GM23338 (cell line): Measurements from ENCODE around the gene C5orf58. TPM values are rescaled to one million over a fixed set of nuclear protein-coding genes. Genes with fewer than 3 reads are reported as not detected.

Experiments
- ATAC-seq: fragments of 200-7000 bp; cut with Tn5 transposase; 3 replicates; pipeline ENCODE4 v1.9.1; 2020
- DNase-seq: peaks from one replicate; pipeline ENCODE4 v3.0.0-alpha.2; 2015; ENCODE audit warnings: low spot score
- H2AFZ ChIP-seq: fragments of 200-600 bp; sonication (generic); 2 replicates; pipeline ENCODE4 v1.8.0; 2016; ENCODE audit warnings: antibody characterized with exemption, mild to moderate bottlenecking, moderate library complexity
- H3F3A ChIP-seq: fragments of 200-600 bp; sonication (generic); replicated peaks from 2 replicates; pipeline ENCODE4 v1.8.0; 2017; ENCODE audit warnings: antibody characterized with exemption, mixed run types, low read depth
- H3K27ac ChIP-seq: fragments of 200-600 bp; sonication (generic); 2 replicates; pipeline ENCODE4 v1.6.1; 2016; ENCODE audit warnings: low read depth
- H3K27me3 ChIP-seq: fragments of 200-600 bp; sonication (generic); 2 replicates; pipeline ENCODE4 v1.8.0; 2016; ENCODE audit warnings: mild to moderate bottlenecking, mixed run types, moderate library complexity; ENCODE audit not compliant: insufficient read depth
- H3K36me3 ChIP-seq: fragments of 200-600 bp; sonication (generic); 2 replicates; pipeline ENCODE4 v1.8.0; 2016; ENCODE audit warnings: mild to moderate bottlenecking; ENCODE audit not compliant: insufficient read depth
- H3K4me1 ChIP-seq: fragments of 200-600 bp; sonication (generic); 2 replicates; pipeline ENCODE4 v1.8.0; 2016; ENCODE audit warnings: mild to moderate bottlenecking, moderate library complexity; ENCODE audit not compliant: insufficient read depth
- H3K4me2 ChIP-seq: fragments of 200-600 bp; sonication (generic); 2 replicates; pipeline ENCODE4 v1.7.1; 2017; ENCODE audit warnings: mixed run types
- H3K4me3 ChIP-seq: fragments of 200-600 bp; sonication (generic); 2 replicates; pipeline ENCODE4 v1.6.1; 2016; ENCODE audit warnings: mixed run types
- H3K79me2 ChIP-seq: fragments of 200-600 bp; sonication (generic); replicated peaks from 2 replicates; pipeline ENCODE4 v1.8.0; 2017; ENCODE audit warnings: mild to moderate bottlenecking; ENCODE audit not compliant: insufficient read depth
- H3K9me2 ChIP-seq: fragments of 200-600 bp; sonication (generic); 2 replicates; pipeline ENCODE4 v1.8.0; 2017; ENCODE audit not compliant: insufficient read depth
- H4K20me1 ChIP-seq: fragments of 200-600 bp; sonication (generic); replicated peaks from 2 replicates; pipeline ENCODE4 v1.8.0; 2017; ENCODE audit warnings: mild to moderate bottlenecking; ENCODE audit not compliant: insufficient read depth
- H3K27ac Mint-ChIP-seq: 2 replicates; pipeline ENCODE4 v1.8.0; 2020; ENCODE audit warnings: inconsistent platforms, mild to moderate bottlenecking, moderate library complexity, mixed read lengths
- H3K27me3 Mint-ChIP-seq: 3 replicates; pipeline ENCODE4 v1.8.0; 2022; ENCODE audit warnings: low read depth, mild to moderate bottlenecking, moderate library complexity, mixed read lengths, inconsistent platforms; ENCODE audit not compliant: insufficient read depth, poor library complexity
- H3K36me3 Mint-ChIP-seq: 3 replicates; pipeline ENCODE4 v1.8.0; 2021; ENCODE audit warnings: low read depth, mild to moderate bottlenecking, inconsistent platforms, moderate library complexity, mixed read lengths
- H3K4me1 Mint-ChIP-seq: 3 replicates; pipeline ENCODE4 v1.8.0; 2020; ENCODE audit warnings: mild to moderate bottlenecking, inconsistent platforms, mixed read lengths
- H3K4me3 Mint-ChIP-seq: 3 replicates; pipeline ENCODE4 v1.8.0; 2021; ENCODE audit warnings: moderate library complexity, mild to moderate bottlenecking, inconsistent platforms, mixed read lengths
- H3K9me3 Mint-ChIP-seq: 3 replicates; pipeline ENCODE4 v1.8.0; 2020; ENCODE audit warnings: moderate library complexity, mild to moderate bottlenecking, inconsistent platforms, mixed read lengths
- CREB1 ChIP-seq: fragments of 250-450 bp; sonication (Bioruptor Pico); IDR thresholded peaks from 2 replicates; pipeline ENCODE4 v1.5.0; 2020; ENCODE audit warnings: low read depth, mild to moderate bottlenecking, moderate library complexity
- ETS1 ChIP-seq: IDR thresholded peaks from 2 replicates; pipeline ENCODE4 v1.6.1; 2016; ENCODE audit warnings: antibody characterized with exemption
- EZH2 ChIP-seq: fragments of 200-600 bp; sonication (generic); IDR thresholded peaks from one replicate; pipeline ENCODE4 v1.8.0; 2017; ENCODE audit warnings: antibody characterized with exemption, mild to moderate bottlenecking, low read depth; ENCODE audit not compliant: unreplicated experiment
- EZH2phosphoT487 ChIP-seq: fragments of 200-600 bp; sonication (generic); IDR thresholded peaks from one replicate; pipeline ENCODE4 v1.8.1; 2018; ENCODE audit warnings: antibody characterized with exemption; ENCODE audit not compliant: unreplicated experiment
- JUNB ChIP-seq: IDR thresholded peaks from one replicate; pipeline ENCODE4 v1.6.1; 2016; ENCODE audit warnings: antibody characterized with exemption; ENCODE audit not compliant: unreplicated experiment
- NANOG ChIP-seq: IDR thresholded peaks from 2 replicates; pipeline ENCODE4 v1.6.1; 2016; ENCODE audit warnings: antibody characterized with exemption, borderline replicate concordance
- POLR2AphosphoS5 ChIP-seq: IDR thresholded peaks from 2 replicates; pipeline ENCODE4 v1.6.1; 2016; ENCODE audit warnings: antibody characterized with exemption, low read depth
- REST ChIP-seq: IDR thresholded peaks from one replicate; pipeline ENCODE4 v1.6.1; 2018; ENCODE audit warnings: antibody characterized with exemption; ENCODE audit not compliant: unreplicated experiment
- ZNF114 ChIP-seq: fragments of 250-450 bp; sonication (Bioruptor Pico); IDR thresholded peaks from 2 replicates; pipeline ENCODE4 v1.5.0; 2020; ENCODE audit warnings: mild to moderate bottlenecking, moderate library complexity
- ZNF331 ChIP-seq: fragments of 250-450 bp; sonication (Bioruptor Pico); IDR thresholded peaks from 2 replicates; pipeline ENCODE4 v1.5.0; 2020; ENCODE audit warnings: low read depth, mild to moderate bottlenecking, moderate library complexity
- long read RNA-seq: library from polyadenylated mRNA; unstranded; transcript quantifications from one replicate; pipeline ENCODE4 v2.0.0, GENCODE V29; 2020; ENCODE audit not compliant: unreplicated experiment
- polyA plus RNA-seq: library from polyadenylated mRNA; unstranded; fragments of >200 nt; fragmentation: Nextera tagmentation; extraction: Ambion mirVana; gene quantifications from 2 replicates; pipeline ENCODE4 v1.2.1, GENCODE V29; 2016
- total RNA-seq: library from RNA; depleted of rRNA; stranded (reverse); fragments of >200 nt; shearing (Covaris generic); gene quantifications from 2 replicates; pipeline ENCODE4 v1.2.3, GENCODE V29; 2014; rRNA removed
- TF ChIP-seq, protein P1 (sequence below): fragments of 250-450 bp; sonication (Bioruptor Pico); IDR thresholded peaks from 2 replicates; pipeline ENCODE4 v1.5.0; 2020; ENCODE audit warnings: mild to moderate bottlenecking, moderate library complexity
- TF ChIP-seq, protein P2 (sequence below), 2 experiments: fragments of 200-600 bp in 1 of 2; sonication (generic) in 1 of 2; conservative IDR thresholded peaks; 2 replicates each; pipeline versions ENCODE4 v1.5.1 to v1.6.1; 2016 to 2017; ENCODE audit warnings: antibody characterized with exemption in 2 of 2, low read depth in 2 of 2, mild to moderate bottlenecking in 2 of 2, moderate library complexity in 1 of 2

Gene C5orf58
- total RNA-seq, result 1.0 TPM in 1 of 2 replicates, not detected in the other
- polyA plus RNA-seq, result 9.1 and 10.8 TPM in 2 replicates
- long read RNA-seq, result 0 reads

- H3K4me3 Mint-ChIP-seq, result no peak within 1 kb of the TSS
- TF ChIP-seq ZNF331, result no peak
- TF ChIP-seq JUNB, result no peak
- no peak for TF ChIP-seq ETS1
- TF ChIP-seq NANOG, result no peak
- TF ChIP-seq REST, result no peak
- no peak for TF ChIP-seq POLR2AphosphoS5
- TF ChIP-seq, protein P1, sequence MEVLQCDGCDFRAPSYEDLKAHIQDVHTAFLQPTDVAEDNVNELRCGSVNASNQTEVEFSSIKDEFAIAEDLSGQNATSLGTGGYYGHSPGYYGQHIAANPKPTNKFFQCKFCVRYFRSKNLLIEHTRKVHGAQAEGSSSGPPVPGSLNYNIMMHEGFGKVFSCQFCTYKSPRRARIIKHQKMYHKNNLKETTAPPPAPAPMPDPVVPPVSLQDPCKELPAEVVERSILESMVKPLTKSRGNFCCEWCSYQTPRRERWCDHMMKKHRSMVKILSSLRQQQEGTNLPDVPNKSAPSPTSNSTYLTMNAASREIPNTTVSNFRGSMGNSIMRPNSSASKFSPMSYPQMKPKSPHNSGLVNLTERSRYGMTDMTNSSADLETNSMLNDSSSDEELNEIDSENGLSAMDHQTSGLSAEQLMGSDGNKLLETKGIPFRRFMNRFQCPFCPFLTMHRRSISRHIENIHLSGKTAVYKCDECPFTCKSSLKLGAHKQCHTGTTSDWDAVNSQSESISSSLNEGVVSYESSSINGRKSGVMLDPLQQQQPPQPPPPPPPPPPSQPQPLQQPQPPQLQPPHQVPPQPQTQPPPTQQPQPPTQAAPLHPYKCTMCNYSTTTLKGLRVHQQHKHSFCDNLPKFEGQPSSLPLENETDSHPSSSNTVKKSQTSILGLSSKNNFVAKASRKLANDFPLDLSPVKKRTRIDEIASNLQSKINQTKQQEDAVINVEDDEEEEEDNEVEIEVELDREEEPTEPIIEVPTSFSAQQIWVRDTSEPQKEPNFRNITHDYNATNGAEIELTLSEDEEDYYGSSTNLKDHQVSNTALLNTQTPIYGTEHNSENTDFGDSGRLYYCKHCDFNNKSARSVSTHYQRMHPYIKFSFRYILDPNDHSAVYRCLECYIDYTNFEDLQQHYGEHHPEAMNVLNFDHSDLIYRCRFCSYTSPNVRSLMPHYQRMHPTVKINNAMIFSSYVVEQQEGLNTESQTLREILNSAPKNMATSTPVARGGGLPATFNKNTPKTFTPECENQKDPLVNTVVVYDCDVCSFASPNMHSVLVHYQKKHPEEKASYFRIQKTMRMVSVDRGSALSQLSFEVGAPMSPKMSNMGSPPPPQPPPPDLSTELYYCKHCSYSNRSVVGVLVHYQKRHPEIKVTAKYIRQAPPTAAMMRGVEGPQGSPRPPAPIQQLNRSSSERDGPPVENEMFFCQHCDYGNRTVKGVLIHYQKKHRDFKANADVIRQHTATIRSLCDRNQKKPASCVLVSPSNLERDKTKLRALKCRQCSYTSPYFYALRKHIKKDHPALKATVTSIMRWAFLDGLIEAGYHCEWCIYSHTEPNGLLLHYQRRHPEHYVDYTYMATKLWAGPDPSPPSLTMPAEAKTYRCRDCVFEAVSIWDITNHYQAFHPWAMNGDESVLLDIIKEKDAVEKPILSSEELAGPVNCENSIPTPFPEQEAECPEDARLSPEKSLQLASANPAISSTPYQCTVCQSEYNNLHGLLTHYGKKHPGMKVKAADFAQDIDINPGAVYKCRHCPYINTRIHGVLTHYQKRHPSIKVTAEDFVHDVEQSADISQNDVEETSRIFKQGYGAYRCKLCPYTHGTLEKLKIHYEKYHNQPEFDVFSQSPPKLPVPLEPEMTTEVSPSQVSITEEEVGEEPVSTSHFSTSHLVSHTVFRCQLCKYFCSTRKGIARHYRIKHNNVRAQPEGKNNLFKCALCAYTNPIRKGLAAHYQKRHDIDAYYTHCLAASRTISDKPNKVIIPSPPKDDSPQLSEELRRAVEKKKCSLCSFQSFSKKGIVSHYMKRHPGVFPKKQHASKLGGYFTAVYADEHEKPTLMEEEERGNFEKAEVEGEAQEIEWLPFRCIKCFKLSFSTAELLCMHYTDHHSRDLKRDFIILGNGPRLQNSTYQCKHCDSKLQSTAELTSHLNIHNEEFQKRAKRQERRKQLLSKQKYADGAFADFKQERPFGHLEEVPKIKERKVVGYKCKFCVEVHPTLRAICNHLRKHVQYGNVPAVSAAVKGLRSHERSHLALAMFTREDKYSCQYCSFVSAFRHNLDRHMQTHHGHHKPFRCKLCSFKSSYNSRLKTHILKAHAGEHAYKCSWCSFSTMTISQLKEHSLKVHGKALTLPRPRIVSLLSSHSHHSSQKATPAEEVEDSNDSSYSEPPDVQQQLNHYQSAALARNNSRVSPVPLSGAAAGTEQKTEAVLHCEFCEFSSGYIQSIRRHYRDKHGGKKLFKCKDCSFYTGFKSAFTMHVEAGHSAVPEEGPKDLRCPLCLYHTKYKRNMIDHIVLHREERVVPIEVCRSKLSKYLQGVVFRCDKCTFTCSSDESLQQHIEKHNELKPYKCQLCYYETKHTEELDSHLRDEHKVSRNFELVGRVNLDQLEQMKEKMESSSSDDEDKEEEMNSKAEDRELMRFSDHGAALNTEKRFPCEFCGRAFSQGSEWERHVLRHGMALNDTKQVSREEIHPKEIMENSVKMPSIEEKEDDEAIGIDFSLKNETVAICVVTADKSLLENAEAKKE (CRISPR knock-in tag), result no peak
- TF ChIP-seq, protein P2, sequence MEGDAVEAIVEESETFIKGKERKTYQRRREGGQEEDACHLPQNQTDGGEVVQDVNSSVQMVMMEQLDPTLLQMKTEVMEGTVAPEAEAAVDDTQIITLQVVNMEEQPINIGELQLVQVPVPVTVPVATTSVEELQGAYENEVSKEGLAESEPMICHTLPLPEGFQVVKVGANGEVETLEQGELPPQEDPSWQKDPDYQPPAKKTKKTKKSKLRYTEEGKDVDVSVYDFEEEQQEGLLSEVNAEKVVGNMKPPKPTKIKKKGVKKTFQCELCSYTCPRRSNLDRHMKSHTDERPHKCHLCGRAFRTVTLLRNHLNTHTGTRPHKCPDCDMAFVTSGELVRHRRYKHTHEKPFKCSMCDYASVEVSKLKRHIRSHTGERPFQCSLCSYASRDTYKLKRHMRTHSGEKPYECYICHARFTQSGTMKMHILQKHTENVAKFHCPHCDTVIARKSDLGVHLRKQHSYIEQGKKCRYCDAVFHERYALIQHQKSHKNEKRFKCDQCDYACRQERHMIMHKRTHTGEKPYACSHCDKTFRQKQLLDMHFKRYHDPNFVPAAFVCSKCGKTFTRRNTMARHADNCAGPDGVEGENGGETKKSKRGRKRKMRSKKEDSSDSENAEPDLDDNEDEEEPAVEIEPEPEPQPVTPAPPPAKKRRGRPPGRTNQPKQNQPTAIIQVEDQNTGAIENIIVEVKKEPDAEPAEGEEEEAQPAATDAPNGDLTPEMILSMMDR (conservative IDR thresholded peaks at IDR 0.05; ENCODE audit: low read depth in 2 of 2), result no peak
- no peak for TF ChIP-seq CREB1
- TF ChIP-seq EZH2, result no peak
- no peak for TF ChIP-seq EZH2phosphoT487
- no peak for TF ChIP-seq ZNF114 (CRISPR knock-in tag)
- Histone ChIP-seq H3K36me3 (no peaks in the 10 kb centered on the region), H3F3A (no peaks in the 10 kb centered on the region), H3K4me1 (no peaks in the 10 kb centered on the region), H3K9me2 (no peaks in the 10 kb centered on the region), H3K27me3 (no peaks in the 10 kb centered on the region), H3K79me2 (no peaks in the 10 kb centered on the region), H3K27ac (no peak within 1 kb of the TSS), H4K20me1 (no peaks in the 10 kb centered on the region), H2AFZ (no peak within 1 kb of the TSS; the same call in 1 of the 2 replicates), H3K4me2 (no peak within 1 kb of the TSS), H3K4me3 (no peak within 1 kb of the TSS)
- ATAC-seq, result peak; percentile 83
- H3K9me3 Mint-ChIP-seq, result no peaks in the 10 kb centered on the region
- no peaks in the 10 kb centered on the region; the same call in 2 of the 3 replicates for H3K4me1 Mint-ChIP-seq
- peaks cover 2% of the 10 kb centered on the region for H3K27me3 Mint-ChIP-seq
- H3K27ac Mint-ChIP-seq, result no peak within 1 kb of the TSS
- DNase-seq, result peak; percentile 75
- no peaks in the 10 kb centered on the region for H3K36me3 Mint-ChIP-seq
These were observed at the start of gene C5orf58 for GRCh38 chr5:170232786-170233185. TSS of gene C5orf58 (plus strand) at chr5:170232985. CDS start at chr5:170234977, 1,992 bp downstream.
